Endothelial cell of umbilical vein (primary cell): ENCODE data around the gene TNIP3. TPM values are rescaled to one million over a fixed set of nuclear protein-coding genes. Genes with fewer than 3 reads are reported as not detected.

ENCODE experiments used
- BruUV-seq: library from RNA; stranded (reverse); fragments of 400-500 nt; replicated peaks from 2 replicates; lab custom pipeline; 2021; lab: Mats Ljungman, UMichigan
- CTCF ChIA-PET: fragments of 300-600, 350-600 bp; sonication (Branson Sonifier 250); formaldehyde crosslinking; loops from one replicate; lab custom pipeline; 2021; ENCODE audit warnings: antibody characterized with exemption, inconsistent platforms; lab: Charles Lee
- POLR2A ChIA-PET: fragments of 300-600, 350-600 bp; sonication (Branson Sonifier 250); formaldehyde crosslinking; loops from one replicate; lab custom pipeline; 2021; ENCODE audit warnings: antibody characterized with exemption, inconsistent platforms; lab: Charles Lee
- DNase-seq: peaks from one replicate; pipeline ENCODE4 v3.0.0-alpha.2; 2011; ENCODE audit warnings: low read depth, low spot score
- FAIRE-seq: peaks from 2 replicates; lab custom pipeline; 2011; peaks lifted over from hg19 to GRCh38; lab: Jason Lieb, UNC
- H2AFZ ChIP-seq: 2 replicates; pipeline ENCODE4 v1.6.0; 2012; ENCODE audit warnings: low read depth, low read length, control low read depth, inconsistent platforms
- H3K27ac ChIP-seq: 2 replicates; pipeline ENCODE4 v1.5.1; 2011; ENCODE audit warnings: low read depth, mild to moderate bottlenecking, control low read depth, low read length, moderate library complexity; ENCODE audit not compliant: insufficient read depth
- H3K27me3 ChIP-seq, 2 experiments: 2 replicates each; pipeline versions ENCODE4 v1.6.0 to v1.6.1; 2011; ENCODE audit warnings: low read length in 2 of 2, mixed read lengths in 1 of 2; ENCODE audit not compliant: control insufficient read depth in 2 of 2, insufficient read depth in 2 of 2
- H3K36me3 ChIP-seq, 2 experiments: 2 replicates in 1 of 2; 3 replicates in 1 of 2; pipeline ENCODE4 v1.5.1; 2011; ENCODE audit warnings: low read length in 2 of 2, mild to moderate bottlenecking in 1 of 2, moderate library complexity in 1 of 2; ENCODE audit not compliant: control insufficient read depth in 2 of 2, insufficient read depth in 2 of 2; ENCODE audit errors: extremely low read depth in 1 of 2
- H3K4me1 ChIP-seq: 3 replicates; pipeline ENCODE4 v1.5.1; 2011; ENCODE audit warnings: mild to moderate bottlenecking, low read length; ENCODE audit not compliant: control insufficient read depth, insufficient read depth; ENCODE audit errors: extremely low read depth
- H3K4me2 ChIP-seq: 2 replicates; pipeline ENCODE4 v1.6.1; 2011; ENCODE audit warnings: low read length, control low read depth, mixed read lengths; ENCODE audit not compliant: insufficient read depth
- H3K4me3 ChIP-seq, 3 experiments: fragments of 200-600 bp in 1 of 3; sonication (generic), shearing (Covaris generic) in 1 of 3; replicated peaks in 1 of 3; 2 replicates each; pipeline ENCODE4 v1.5.1; 2011 to 2016; ENCODE audit warnings: control low read depth in 3 of 3, low read length in 3 of 3, mild to moderate bottlenecking in 2 of 3, inconsistent platforms in 1 of 3, low read depth in 1 of 3, moderate library complexity in 1 of 3; ENCODE audit not compliant: insufficient read depth in 1 of 3
- H3K79me2 ChIP-seq: 2 replicates; pipeline ENCODE4 v1.6.0; 2012; ENCODE audit warnings: low read length, inconsistent platforms; ENCODE audit not compliant: control insufficient read depth, insufficient read depth
- H3K9ac ChIP-seq: replicated peaks from 2 replicates; pipeline ENCODE3; 2011; ENCODE audit warnings: low read length, control low read depth; ENCODE audit not compliant: insufficient read depth; ENCODE audit errors: extremely low read depth
- H3K9me1 ChIP-seq: replicated peaks from 3 replicates; pipeline ENCODE4 v1.6.0; 2011; ENCODE audit warnings: mild to moderate bottlenecking, low read length; ENCODE audit not compliant: control insufficient read depth, insufficient read depth; ENCODE audit errors: extremely low read depth
- H3K9me3 ChIP-seq: replicated peaks from 2 replicates; pipeline ENCODE4 v1.5.1; 2012; ENCODE audit warnings: low read length, inconsistent platforms; ENCODE audit not compliant: control insufficient read depth, insufficient read depth
- H4K20me1 ChIP-seq: replicated peaks from 2 replicates; pipeline ENCODE3; 2011; ENCODE audit warnings: mild to moderate bottlenecking, low read length; ENCODE audit not compliant: control insufficient read depth, insufficient read depth; ENCODE audit errors: extremely low read depth
- CTCF ChIP-seq, 2 donors: IDR thresholded peaks; 1 replicate in 1 of 2; 2 replicates in 1 of 2; pipeline ENCODE4 v1.5.1; 2011; ENCODE audit warnings: low read length in 2 of 2, mild to moderate bottlenecking in 2 of 2, moderate library complexity in 2 of 2, control low read depth in 1 of 2, inconsistent platforms in 1 of 2, low read depth in 1 of 2; ENCODE audit not compliant: insufficient read depth in 1 of 2; ENCODE audit errors: extremely low read depth in 1 of 2
- EZH2 ChIP-seq: IDR thresholded peaks from 2 replicates; pipeline ENCODE4 v1.6.1; 2012; ENCODE audit warnings: borderline replicate concordance, low read depth, mild to moderate bottlenecking, moderate library complexity, low read length, inconsistent platforms; ENCODE audit not compliant: severe bottlenecking
- FOS ChIP-seq: IDR thresholded peaks from 2 replicates; pipeline ENCODE4 v1.6.1; 2011; ENCODE audit warnings: mild to moderate bottlenecking, low read length, moderate library complexity, borderline replicate concordance; ENCODE audit not compliant: insufficient read depth
- GATA2 ChIP-seq: IDR thresholded peaks from 2 replicates; pipeline ENCODE4 v1.7.0; 2011; ENCODE audit warnings: low read depth, mild to moderate bottlenecking, moderate library complexity, mixed read lengths, low read length; ENCODE audit not compliant: insufficient read length, insufficient read depth
- JUN ChIP-seq: IDR thresholded peaks from 2 replicates; pipeline ENCODE4 v1.6.1; 2011; ENCODE audit warnings: borderline replicate concordance, low read depth; ENCODE audit not compliant: insufficient read length, insufficient read depth
- MAX ChIP-seq: IDR thresholded peaks from 2 replicates; pipeline ENCODE4 v1.6.1; 2011; ENCODE audit not compliant: insufficient read depth, insufficient read length
- MYC ChIP-seq: IDR thresholded peaks from one replicate; pipeline ENCODE4 v1.6.1; 2011; ENCODE audit warnings: mild to moderate bottlenecking, low read depth, low read length
- POLR2A ChIP-seq: IDR thresholded peaks from 2 replicates; pipeline ENCODE4 v1.6.1; 2012; ENCODE audit warnings: low read depth, mild to moderate bottlenecking, control low read depth, low read length
- POLR2AphosphoS5 ChIP-seq: IDR thresholded peaks from 2 replicates; pipeline ENCODE4 v1.6.1; 2012; ENCODE audit warnings: low read depth, mild to moderate bottlenecking, control low read depth, low read length, moderate library complexity; ENCODE audit not compliant: insufficient read depth
- dilution Hi-C: fragments of 300-500 bp; cut with MboI; formaldehyde crosslinking; loops from one replicate; pipeline ENCODE4 v1.15.0; 2019; ENCODE audit warnings: low sequenced_read_pairs; ENCODE audit not compliant: extremely low pct_ligation_motif_present
- intact Hi-C: fragments of 100-400 bp; cut with micrococcal nuclease; formaldehyde crosslinking; loops from one replicate; pipeline ENCODE4 v1.10.0; 2022
- polyA plus RNA-seq, 4 experiments: library from polyadenylated mRNA; depleted of rRNA in 3 of 4; stranded (reverse) in 3 of 4; unstranded in 1 of 4; fragments of >200 nt; gene quantifications; 2 replicates each; pipeline versions ENCODE4 v1.2.1 to v1.2.3, GENCODE V29; 2011 to 2012; ENCODE audit warnings: missing spikeins in 1 of 4
- total RNA-seq: library from RNA; stranded (reverse); gene quantifications from 2 replicates; pipeline ENCODE4 v1.2.3, GENCODE V29; 2021

Gene TNIP3
- total and polyA plus RNA-seq, 2 donors (not counting 3 experiments of a cell fraction or from before 2014, with no cell fraction given), result not detected

GRCh38 chr4:121094297-121094966, 69.7 kb downstream of the TNIP3 start:
- intact Hi-C loops (no loop called here), dilution Hi-C loops (no loop called here)
- H3K4me1 ChIP-seq, result no peaks in the 10 kb centered on the region
- no peak for FAIRE-seq
- no peak overlapping the region for H3K27ac ChIP-seq
- ChIA-PET CTCF (interaction anchor here (1.2 to 2.0 kb wide), 4 partner anchors 18 to 939 kb away, joined by 3 to 16 read pairs (median 8); no protein-coding TSS in a partner anchor), POLR2A (no interaction called here)
- H4K20me1 ChIP-seq, result no peaks in the 10 kb centered on the region
- no peak overlapping the region for H3K9ac ChIP-seq
- no peaks in the 10 kb centered on the region for H3K27me3 ChIP-seq
- no peaks in the 10 kb centered on the region for H3K9me1 ChIP-seq
- H3K9me3 ChIP-seq, result no peaks in the 10 kb centered on the region
- no peak overlapping the region for H3K4me2 ChIP-seq
- H3K79me2 ChIP-seq, result no peaks in the 10 kb centered on the region
- TF ChIP-seq EZH2 (no peak), MAX (no peak), GATA2 (no peak), CTCF (IDR thresholded peaks at IDR 0.05; ENCODE audit: extremely low read depth in 1 of 2, insufficient read depth in 1 of 2, low read depth in 1 of 2, low read length in 2 of 2) (no peak), FOS (no peak), JUN (no peak), POLR2A (no peak), MYC (no peak), POLR2AphosphoS5 (no peak)
- DNase-seq, result no peak
- H2AFZ ChIP-seq, result no peak overlapping the region
- no peak overlapping the region for H3K4me3 ChIP-seq
- no peaks in the 10 kb centered on the region for H3K36me3 ChIP-seq
- BruUV-seq, result no TSS peak
